Right lobe of liver (tissue), 6 donors: ENCODE measurements around the gene NPR1. TPM values are rescaled to one million over a fixed set of nuclear protein-coding genes. Genes with fewer than 3 reads are reported as not detected.

ENCODE experiments used
- ATAC-seq, 4 donors: fragments of 200-7000 bp; cut with Tn5 transposase; one replicate each; pipeline ENCODE4 v1.9.1; 2020; ENCODE audit warnings: mild to moderate bottlenecking in 4 of 4, moderate library complexity in 4 of 4
- DNase-seq, 3 donors: peaks; one replicate each; pipeline ENCODE4 v3.0.0-alpha.2; 2020
- H3K27ac ChIP-seq, 3 donors: fragments of 200-600 bp; one replicate each; pipeline ENCODE4 v1.8.0; 2022
- H3K27me3 ChIP-seq, 2 donors: fragments of 200-600 bp; one replicate each; pipeline ENCODE4 v1.8.0; 2022
- H3K36me3 ChIP-seq, 4 donors: fragments of 200-600 bp; sonication (generic) in 1 of 4; one replicate each; pipeline versions ENCODE4 v1.5.1 to v1.8.0; 2017 to 2022; ENCODE audit warnings: control low read depth in 1 of 4
- H3K4me1 ChIP-seq, 4 donors: fragments of 200-600 bp; sonication (generic) in 1 of 4; one replicate each; pipeline versions ENCODE4 v1.5.1 to v1.8.0; 2017 to 2022; ENCODE audit warnings: control low read depth in 1 of 4
- H3K4me3 ChIP-seq, 3 donors: fragments of 200-600 bp; one replicate each; pipeline ENCODE4 v1.8.0; 2022
- H3K9me3 ChIP-seq, 4 donors: fragments of 200-600 bp; sonication (generic) in 1 of 4; one replicate each; pipeline versions ENCODE4 v1.5.1 to v1.8.0; 2017 to 2022; ENCODE audit warnings: control low read depth in 1 of 4
- CTCF ChIP-seq, 4 donors: fragments of 200-600 bp in 3 of 4; fragments of 450-650 bp in 1 of 4; IDR thresholded peaks; one replicate each; pipeline versions ENCODE4 v1.5.1 to v1.8.0; 2016 to 2022; ENCODE audit warnings: antibody characterized with exemption in 4 of 4, mild to moderate bottlenecking in 2 of 4
- POLR2A ChIP-seq: fragments of 450-650 bp; IDR thresholded peaks from one replicate; pipeline ENCODE4 v1.6.1; 2017; ENCODE audit warnings: antibody characterized with exemption, mild to moderate bottlenecking
- WGBS: methylation state at CpG from one replicate; pipeline ENCODE4 v1.1.6; 2018; ENCODE audit warnings: low coverage, low lambda C conversion rate; ENCODE audit not compliant: insufficient coverage; ENCODE audit errors: missing lambda C conversion rate; 5-methylcytosine and 5-hydroxymethylcytosine counted together
- intact Hi-C, 2 donors: fragments of 100-400 bp; cut with DNase I; formaldehyde crosslinking; loops; one replicate each; pipeline versions ENCODE4 v1.11.2 to v1.14.1; 2022
- total RNA-seq, 6 experiments: library from RNA; depleted of rRNA in 2 of 6; stranded (reverse); fragments of >200 nt in 2 of 6; fragmentation: NEBNext Ultra II Directional in 3 of 6; extraction: Animal tissue kit (Norgen Biotek cat#: 25700) in 3 of 6; gene quantifications; one replicate each; pipeline versions ENCODE4 v1.1.0 to v1.2.4, GENCODE V29; 2016 to 2023
- donor health status: DM: no; HTN: yes; CAD: no.
- donor health status: DM: no; HTN: no; CAD: no.
- donor health status: DM: no; HTN: no; CAD: no.
- donor health status: DM: no; HTN: yes; CAD: no.
- donor health status: DM: no; HTN: yes; CAD: no.

The NPR1 gene
- total RNA-seq, 6 experiments from 2014 or later = 5.0 to 14.4 (median 5.7) TPM

GRCh38 chr1:153631047-153632022, 47.2 kb upstream of the NPR1 start:
- Histone ChIP-seq H3K4me1 (peaks cover 0 to 18% (median 2%) of the 10 kb centered on the region in 4 donors), H3K27ac (peak overlapping the region in 1 of 3 donors; percentile 29), H3K27me3 (no peaks in the 10 kb centered on the region), H3K9me3 (no peaks in the 10 kb centered on the region), H3K36me3 (peaks cover 0 to 3% (median 0%) of the 10 kb centered on the region in 4 donors), H3K4me3 (no peak overlapping the region)
- WGBS = 63% methylated on average over 10 of the region's 10 CpGs
- no peak for ATAC-seq
- intact Hi-C loops = no loop called here
- TF ChIP-seq POLR2A (no peak), CTCF (IDR thresholded peaks at IDR 0.05) (no peak)
- peak in 1 of 3 donors; percentile 3 for DNase-seq

GRCh38 chr1:153633161-153633753, 45.2 kb upstream of the NPR1 start:
- TF ChIP-seq POLR2A (no peak), CTCF (IDR thresholded peaks at IDR 0.05) (no peak)
- Histone ChIP-seq H3K27me3 (no peaks in the 10 kb centered on the region), H3K4me1 (peaks cover 0 to 12% (median 2%) of the 10 kb centered on the region in 4 donors), H3K36me3 (peaks cover 0 to 22% (median 13%) of the 10 kb centered on the region in 4 donors), H3K9me3 (no peaks in the 10 kb centered on the region), H3K27ac (peak overlapping the region; percentile 96 to 100 (median 99)), H3K4me3 (peak overlapping the region; percentile 67 to 96 (median 94))
- intact Hi-C loops = no loop called here
- ATAC-seq (peak; percentile 5 to 30 (median 16)), DNase-seq (peak in 1 of 3 donors; percentile 16)
- WGBS = 25% methylated on average over 12 of the region's 18 CpGs

DNA sequence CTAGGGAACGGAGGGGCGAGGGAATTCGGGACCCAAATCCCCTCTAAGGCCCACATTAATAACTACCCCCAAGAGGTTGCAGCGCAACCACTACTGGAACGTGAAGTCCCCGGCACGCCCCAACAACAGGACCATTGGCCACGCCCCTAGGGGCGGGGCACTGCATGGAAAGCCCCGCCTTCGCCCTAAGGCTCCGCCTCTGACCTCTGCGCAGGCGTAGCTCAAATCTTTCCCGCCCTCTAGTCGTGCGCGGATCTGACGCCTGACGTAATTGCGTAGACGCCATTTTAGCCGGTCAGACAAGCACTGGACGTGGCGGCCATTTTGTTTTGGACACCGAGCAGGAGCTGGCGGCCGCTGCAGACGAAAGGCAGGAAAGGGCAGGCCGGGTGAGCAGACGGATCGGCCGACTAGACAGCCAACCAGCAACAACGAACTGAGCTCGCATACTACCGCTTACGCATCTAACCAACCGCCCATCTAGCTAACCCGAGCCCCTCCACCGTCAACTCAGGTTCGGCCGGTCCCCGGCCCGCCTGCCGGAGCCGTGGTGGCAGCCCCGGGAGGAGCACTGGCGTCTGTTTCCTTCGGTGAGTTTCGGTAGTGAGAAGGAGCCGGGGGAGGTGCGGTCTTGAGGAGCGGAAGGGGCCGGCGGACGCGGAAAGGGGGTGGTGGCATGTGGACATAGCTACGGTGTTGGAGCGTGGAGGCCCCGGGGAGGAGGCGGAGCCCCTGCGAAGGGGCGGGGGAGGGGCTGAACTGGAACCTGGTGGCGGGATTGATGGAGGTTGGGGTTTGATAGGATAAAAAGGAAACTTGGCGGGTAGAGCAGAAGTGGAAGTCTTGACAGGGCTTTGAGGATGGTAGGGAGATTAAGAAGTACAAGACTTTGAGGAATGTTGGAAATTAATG, 44.5 kb upstream of the NPR1 start, which contains the start of gene CHTOP:
CHTOP (plus strand) TSS at position 313 of the 912 bp plus-strand sequence. CDS start 2,523 bp downstream, outside the sequence.
- peak in 1 of 4 donors; percentile 4 for TF ChIP-seq CTCF (IDR thresholded peaks at IDR 0.05)
- TF ChIP-seq POLR2A = peak; percentile 74
- peaks cover 0 to 30% (median 17%) of the 10 kb centered on the region in 4 donors for H3K36me3 ChIP-seq
- no peaks in the 10 kb centered on the region for H3K9me3 ChIP-seq
- peak; percentile 92 to 98 (median 96) for ATAC-seq
- peaks cover 0 to 12% (median 2%) of the 10 kb centered on the region in 4 donors for H3K4me1 ChIP-seq
- no peaks in the 10 kb centered on the region for H3K27me3 ChIP-seq
- peak; percentile 97 to 99 (median 98) for DNase-seq
- intact Hi-C loops = no loop called here
- H3K27ac ChIP-seq = peak within 1 kb of the TSS; percentile 96 to 100 (median 99)
- WGBS = under 1% methylated on average over 22 of the region's 65 CpGs
- H3K4me3 ChIP-seq = peak within 1 kb of the TSS; percentile 67 to 96 (median 94)

- H3K36me3 ChIP-seq = peaks cover 0 to 48% (median 32%) of the 10 kb centered on the region in 4 donors
- no peak overlapping the region for H3K27ac ChIP-seq
- ATAC-seq = no peak
- H3K4me1 ChIP-seq = peaks cover 0 to 12% (median 2%) of the 10 kb centered on the region in 4 donors
- H3K9me3 ChIP-seq = no peaks in the 10 kb centered on the region
- no peaks in the 10 kb centered on the region for H3K27me3 ChIP-seq
- peak in 1 of 3 donors; percentile 4 for DNase-seq
- intact Hi-C loops = no loop called here
- TF ChIP-seq CTCF (IDR thresholded peaks at IDR 0.05) (no peak), POLR2A (no peak)
- 75% methylated on average over 5 of the region's 7 CpGs for WGBS
- no peak overlapping the region for H3K4me3 ChIP-seq
These were observed 42.6 kb upstream of the NPR1 start for GRCh38 chr1:153635872-153636271.
